HEK293T (cell line): ENCODE measurements around the gene GNG10.

Experiments
- BHLHE40 ChIP-seq: fragments of 450-650 bp; IDR thresholded peaks from 2 replicates; pipeline ENCODE4 v1.6.1; 2016; ENCODE audit warnings: mild to moderate bottlenecking, moderate library complexity, borderline replicate concordance
- FOXM1 ChIP-seq: fragments of 450-650 bp; IDR thresholded peaks from 2 replicates; pipeline ENCODE4 v1.6.1; 2017; ENCODE audit warnings: mild to moderate bottlenecking, borderline replicate concordance
- SUZ12 ChIP-seq: fragments of 450-650 bp; IDR thresholded peaks from 2 replicates; pipeline ENCODE4 v1.6.1; 2016; ENCODE audit warnings: mild to moderate bottlenecking

DNA sequence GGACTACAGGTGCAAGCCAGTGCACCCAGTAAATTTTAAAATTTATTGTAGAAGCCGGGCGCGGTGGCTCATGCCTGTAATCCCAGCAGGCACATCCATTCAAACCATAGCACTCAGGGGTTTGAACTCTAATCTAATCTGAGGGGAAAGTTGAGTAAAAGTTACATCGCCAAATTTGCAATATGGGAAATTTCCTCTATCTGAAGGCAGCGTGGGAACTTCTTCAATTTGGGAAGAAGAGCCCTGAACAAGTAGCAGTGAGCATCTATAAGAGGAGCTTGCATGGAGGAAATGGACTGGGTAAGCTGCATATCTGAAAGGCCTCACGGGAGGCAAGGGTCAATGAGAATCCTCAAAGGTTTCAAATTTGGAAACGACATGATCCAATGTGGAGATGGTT, 33.0 kb upstream of the GNG10 start:
- TF ChIP-seq SUZ12 (no peak), FOXM1 (no peak), BHLHE40 (no peak)
